Loucy (cell line): Measurements from ENCODE around the gene FCRL6.

ENCODE experiments used
- EZH2phosphoT487 ChIP-seq: fragments of 200-600 bp; IDR thresholded peaks from 2 replicates; pipeline ENCODE4 v1.6.1; 2018; ENCODE audit warnings: antibody characterized with exemption, mild to moderate bottlenecking, moderate library complexity, borderline replicate concordance
- TF ChIP-seq, protein P1 (sequence below): fragments of 200-600 bp; sonication (generic); conservative IDR thresholded peaks from 2 replicates; pipeline ENCODE4 v1.5.1; 2014; ENCODE audit warnings: mild to moderate bottlenecking, antibody characterized with exemption, low read length

DNA sequence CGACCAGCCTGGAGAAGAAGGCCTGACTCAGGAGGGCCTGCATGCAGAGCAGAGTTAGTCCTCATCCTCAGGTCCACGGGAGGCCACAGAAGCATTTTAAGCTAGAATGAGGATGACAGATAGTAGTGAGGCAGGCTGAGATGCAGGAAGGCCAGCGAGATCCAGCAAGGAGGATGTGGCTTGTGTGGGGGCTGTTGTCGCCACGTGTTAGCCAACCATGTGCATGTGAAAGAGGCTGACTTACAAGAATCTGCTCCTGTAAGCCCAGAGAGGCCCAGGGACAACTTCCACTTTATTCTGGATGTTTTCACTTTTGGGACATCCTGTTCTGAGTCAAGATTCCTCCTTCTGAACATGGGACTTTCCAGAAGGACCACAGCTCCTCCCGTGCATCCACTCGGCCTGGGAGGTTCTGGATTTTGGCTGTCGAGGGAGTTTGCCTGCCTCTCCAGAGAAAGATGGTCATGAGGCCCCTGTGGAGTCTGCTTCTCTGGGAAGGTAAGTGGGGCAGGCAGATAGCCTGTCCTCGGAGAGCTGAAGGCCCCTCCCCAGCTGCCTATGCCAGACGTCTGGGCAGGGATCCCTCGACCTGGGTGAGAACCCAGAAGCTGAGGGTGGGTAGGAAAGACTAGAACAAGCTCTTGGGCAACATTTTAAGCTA, 24.4 kb downstream of the FCRL6 start, which contains the start of gene SLAMF8:
- TF ChIP-seq, protein P1, sequence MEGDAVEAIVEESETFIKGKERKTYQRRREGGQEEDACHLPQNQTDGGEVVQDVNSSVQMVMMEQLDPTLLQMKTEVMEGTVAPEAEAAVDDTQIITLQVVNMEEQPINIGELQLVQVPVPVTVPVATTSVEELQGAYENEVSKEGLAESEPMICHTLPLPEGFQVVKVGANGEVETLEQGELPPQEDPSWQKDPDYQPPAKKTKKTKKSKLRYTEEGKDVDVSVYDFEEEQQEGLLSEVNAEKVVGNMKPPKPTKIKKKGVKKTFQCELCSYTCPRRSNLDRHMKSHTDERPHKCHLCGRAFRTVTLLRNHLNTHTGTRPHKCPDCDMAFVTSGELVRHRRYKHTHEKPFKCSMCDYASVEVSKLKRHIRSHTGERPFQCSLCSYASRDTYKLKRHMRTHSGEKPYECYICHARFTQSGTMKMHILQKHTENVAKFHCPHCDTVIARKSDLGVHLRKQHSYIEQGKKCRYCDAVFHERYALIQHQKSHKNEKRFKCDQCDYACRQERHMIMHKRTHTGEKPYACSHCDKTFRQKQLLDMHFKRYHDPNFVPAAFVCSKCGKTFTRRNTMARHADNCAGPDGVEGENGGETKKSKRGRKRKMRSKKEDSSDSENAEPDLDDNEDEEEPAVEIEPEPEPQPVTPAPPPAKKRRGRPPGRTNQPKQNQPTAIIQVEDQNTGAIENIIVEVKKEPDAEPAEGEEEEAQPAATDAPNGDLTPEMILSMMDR: no peak
- TF ChIP-seq EZH2phosphoT487: no peak
